ENCODE data around the gene ARID5B. TPM values are rescaled to one million over a fixed set of nuclear protein-coding genes. Genes with fewer than 3 reads are reported as not detected.

The ARID5B gene
- total RNA-seq, 1 donor from 2014 or later = 29.8 TPM

GRCh38 chr10:61899663-61899996 lies 1.9 kb upstream of the ARID5B start:
- Histone ChIP-seq H3K27ac (peak overlapping the region; percentile 96), H3K4me3 (peak overlapping the region; percentile 75), H3K4me1 (peaks cover 36% of the 10 kb centered on the region), H3K36me3 (no peaks in the 10 kb centered on the region), H3K9me3 (no peaks in the 10 kb centered on the region), H3K27me3 (ENCODE audit: low read depth) (no peaks in the 10 kb centered on the region)
- TF ChIP-seq CTCF (IDR thresholded peaks at IDR 0.05) = no peak
- intact Hi-C loops (cut with DNase I) = no loop called here
- no peak for DNase-seq
- ATAC-seq = no peak

GRCh38 chr10:61899997-61900828 lies 1.3 kb upstream of the ARID5B start:
- Histone ChIP-seq H3K36me3 (no peaks in the 10 kb centered on the region), H3K4me3 (peak overlapping the region; percentile 75), H3K9me3 (no peaks in the 10 kb centered on the region), H3K27ac (peak overlapping the region; percentile 96), H3K4me1 (peaks cover 42% of the 10 kb centered on the region), H3K27me3 (ENCODE audit: low read depth) (no peaks in the 10 kb centered on the region)
- DNase-seq (peak; percentile 77), ATAC-seq (peak; percentile 18 to 40)
- intact Hi-C loops (cut with DNase I) = loop anchor here (10.0 kb wide), 1 partner anchor 345 kb away; no protein-coding TSS in a partner anchor
- no peak for TF ChIP-seq CTCF (IDR thresholded peaks at IDR 0.05)

GRCh38 chr10:61901829-61902444 lies 438 bp downstream of the ARID5B start:
- H3K4me1 ChIP-seq = peaks cover 49% of the 10 kb centered on the region
- peak overlapping the region; percentile 75 for H3K4me3 ChIP-seq
- intact Hi-C loops (cut with DNase I) = loop anchor here (10.0 kb wide), 1 partner anchor 343 kb away; no protein-coding TSS in a partner anchor
- no peaks in the 10 kb centered on the region for H3K9me3 ChIP-seq
- no peaks in the 10 kb centered on the region for H3K36me3 ChIP-seq
- TF ChIP-seq CTCF (IDR thresholded peaks at IDR 0.05) = no peak
- no peak for DNase-seq
- H3K27ac ChIP-seq = peak overlapping the region; percentile 96
- ATAC-seq = no peak
- no peaks in the 10 kb centered on the region for H3K27me3 ChIP-seq (ENCODE audit: low read depth)

- peak overlapping the region; percentile 96 for H3K27ac ChIP-seq
- no peaks in the 10 kb centered on the region for H3K27me3 ChIP-seq (ENCODE audit: low read depth)
- peak overlapping the region; percentile 75 for H3K4me3 ChIP-seq
- H3K9me3 ChIP-seq = no peaks in the 10 kb centered on the region
- TF ChIP-seq CTCF (IDR thresholded peaks at IDR 0.05) = no peak
- peak; percentile 29 to 42 for ATAC-seq
- DNase-seq = peak; percentile 47
- intact Hi-C loops (cut with DNase I) = loop anchor here (10.0 kb wide), 1 partner anchor 342 kb away; no protein-coding TSS in a partner anchor
- H3K36me3 ChIP-seq = no peaks in the 10 kb centered on the region
- H3K4me1 ChIP-seq = peaks cover 45% of the 10 kb centered on the region
Measured at GRCh38 chr10:61902445-61903220, 1.1 kb downstream of the ARID5B start.

- Histone ChIP-seq H3K27me3 (ENCODE audit: low read depth) (no peaks in the 10 kb centered on the region), H3K4me1 (peaks cover 38% of the 10 kb centered on the region), H3K4me3 (peak overlapping the region; percentile 75), H3K27ac (peak overlapping the region; percentile 96), H3K36me3 (no peaks in the 10 kb centered on the region), H3K9me3 (no peaks in the 10 kb centered on the region)
- TF ChIP-seq CTCF (IDR thresholded peaks at IDR 0.05) = peak; percentile 41
- peak; percentile 77 to 80 for ATAC-seq
- DNase-seq = peak; percentile 77
- intact Hi-C loops (cut with DNase I) = loop anchor here (10.0 kb wide), 1 partner anchor 341 kb away; no protein-coding TSS in a partner anchor
Measured at GRCh38 chr10:61903221-61903927, 1.9 kb downstream of the ARID5B start.
